NCI-H460 (cell line): ENCODE data around the gene FCN1. TPM values are rescaled to one million over a fixed set of nuclear protein-coding genes. Genes with fewer than 3 reads are reported as not detected.
"Not testable (repeated sequence)": the region's sequence is repeated elsewhere in the genome, so short reads cannot be mapped to it uniquely, and the experiment has no call there.

Experiments
- DNase-seq: peaks from one replicate; pipeline ENCODE4 v3.0.0-alpha.2; 2016; ENCODE audit warnings: low read depth; ENCODE audit errors: extremely low read depth
- small RNA-seq, 2 experiments: library from RNA; depleted of rRNA; stranded (forward); fragments of <200 nt; gene quantifications; one replicate each; pipeline ENCODE3, GENCODE V24; 2014
- total RNA-seq: library from RNA; depleted of rRNA; stranded (reverse); fragments of >200 nt; shearing (Covaris generic); gene quantifications from 2 replicates; pipeline ENCODE4 v1.2.3, GENCODE V29; 2014; rRNA removed

Gene FCN1
- total RNA-seq, 1 experiment from 2014 or later = not detected

DNA sequence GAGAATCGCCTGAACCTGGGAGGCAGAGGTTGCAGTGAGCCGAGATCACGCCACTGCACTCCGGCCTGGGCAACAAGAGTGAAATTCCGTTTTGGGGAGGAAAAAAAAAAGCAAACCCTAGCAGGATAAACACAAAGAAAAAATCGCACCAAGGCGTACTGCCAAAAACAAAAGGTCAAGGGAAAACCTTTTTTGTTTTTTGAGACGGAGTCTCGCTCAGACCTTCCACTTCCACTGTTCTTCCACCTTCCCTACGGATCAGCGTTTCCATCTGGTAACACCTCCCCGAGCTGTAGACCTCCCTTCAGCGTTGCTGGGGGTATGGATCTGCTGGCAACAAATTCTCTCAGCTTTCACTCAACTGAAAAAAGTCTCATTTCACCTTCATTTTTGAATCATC lies 57.2 kb downstream of the FCN1 start:
- DNase-seq = no peak

DNA sequence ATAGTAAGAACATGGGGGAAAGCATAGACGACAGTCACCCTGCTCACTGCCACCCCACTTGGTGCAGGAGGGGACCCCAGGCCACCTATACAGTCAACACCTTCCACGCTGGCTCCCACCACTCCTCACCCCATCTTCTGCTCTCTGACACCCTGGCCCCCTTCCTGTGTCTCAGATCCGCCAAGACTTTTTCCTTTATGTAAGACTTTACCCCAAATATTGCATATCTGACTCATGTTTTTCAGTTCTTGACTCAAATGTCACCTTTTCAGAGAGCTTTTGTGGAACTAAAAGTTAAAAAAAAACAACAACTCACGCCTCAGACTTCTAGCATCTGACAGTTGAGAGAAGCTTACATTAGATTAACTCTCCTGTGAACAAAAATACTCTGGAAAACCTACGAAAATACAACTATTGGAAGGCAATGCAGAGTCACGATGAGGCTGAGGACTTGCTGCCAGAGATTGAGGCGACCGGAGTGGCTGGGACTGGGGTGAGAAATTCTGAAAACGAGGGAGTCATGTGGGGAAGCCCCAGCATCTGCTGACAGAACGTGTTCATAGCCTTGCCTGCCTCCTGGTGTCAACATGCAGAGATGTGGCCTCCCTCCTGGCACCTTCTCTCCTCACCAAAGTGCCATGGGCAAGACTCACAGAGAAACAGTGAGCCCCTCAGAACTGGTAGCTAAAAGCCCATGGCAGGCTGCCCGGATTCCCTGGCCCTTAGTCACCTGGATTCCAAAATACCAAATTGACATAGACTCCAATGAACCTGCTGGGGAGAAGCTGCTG lies 59.5 kb downstream of the FCN1 start:
- DNase-seq = no peak

DNA sequence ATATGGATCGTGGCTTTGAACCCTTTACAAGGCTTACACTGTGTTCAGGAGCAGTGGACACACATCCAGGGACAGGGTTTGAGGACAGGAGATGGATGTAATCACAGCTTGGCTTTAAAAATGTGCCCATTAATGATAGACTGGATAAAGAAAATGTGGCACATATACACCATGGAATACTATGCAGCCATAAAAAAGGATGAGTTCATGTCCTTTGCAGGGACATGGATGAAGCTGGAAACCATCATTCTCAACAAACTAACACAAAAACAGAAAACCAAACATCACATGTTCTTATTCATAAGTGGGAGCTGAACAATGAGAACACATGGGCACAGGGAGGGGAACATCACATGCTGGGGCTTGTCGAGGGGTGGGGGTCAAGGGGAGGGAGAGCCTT lies 60.3 kb downstream of the FCN1 start:
- not testable (repeated sequence) for DNase-seq

DNA sequence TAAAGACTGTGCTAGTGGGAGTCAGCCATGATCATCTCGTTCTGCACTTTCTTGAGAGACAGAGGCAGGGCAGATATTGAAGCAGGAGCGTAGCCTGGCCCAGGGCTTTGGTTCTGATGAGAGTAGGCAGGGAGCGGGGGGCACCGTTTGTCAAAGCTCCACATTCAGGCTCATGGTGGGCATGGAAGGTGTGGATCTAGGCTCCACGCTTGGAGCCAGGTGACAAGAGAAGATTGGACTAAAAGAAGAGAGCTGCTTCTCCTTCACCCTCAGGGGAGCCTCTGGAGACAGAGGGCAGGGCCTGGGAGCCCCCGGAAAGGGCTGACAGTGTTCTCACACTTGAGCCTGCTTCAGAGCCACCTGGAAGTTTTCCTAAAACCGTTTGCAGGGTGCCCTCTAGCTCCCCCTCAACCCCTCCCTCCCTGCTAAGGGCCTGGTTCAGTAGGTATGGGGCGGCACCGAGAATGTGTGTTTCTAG lies 61.8 kb downstream of the FCN1 start:
- no peak for DNase-seq

Small RNA genes lying within 50 kb of the gene (small RNA-seq; reads per million reads assigned to genes)
- 0 reads per million in 2 experiments for gene AL603650.1

Other genes with a start within 250 kb of the FCN1 start
- gene FCN2, start 37.1 kb downstream of the FCN1 start, total RNA-seq = not detected in 2 replicates
- gene OLFM1, start 169.8 kb upstream of the FCN1 start, total RNA-seq = 32.0 and 37.9 TPM in 2 replicates